Left forelimb (tissue), 1 donor: ENCODE results near the gene PIRT.

ENCODE experiments used
- DNase-seq: peaks from one replicate; pipeline ENCODE4 v3.0.0-alpha.2; 2018; ENCODE audit warnings: low spot score

The PIRT gene

DNA sequence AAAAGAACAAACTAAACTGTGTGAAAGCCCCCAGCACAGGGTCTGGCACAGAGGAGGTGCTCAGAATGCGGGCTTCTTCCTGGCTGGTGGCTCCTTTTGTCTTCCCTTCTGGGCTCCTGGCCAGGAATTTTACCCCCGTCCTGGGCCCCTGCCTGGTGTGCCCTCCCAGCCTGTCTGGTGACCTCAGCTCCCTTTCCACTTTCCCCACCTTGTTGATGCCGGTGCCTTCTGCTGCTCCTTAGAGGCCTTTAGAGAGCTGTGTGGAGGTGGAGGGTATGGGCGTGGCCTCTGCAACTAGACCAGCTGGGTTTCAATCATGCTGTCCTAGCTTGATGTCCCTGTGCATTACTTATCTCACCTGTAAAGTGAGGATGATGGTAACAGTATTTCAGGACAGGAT lies 16.8 kb downstream of the PIRT start:
- no peak for DNase-seq

DNA sequence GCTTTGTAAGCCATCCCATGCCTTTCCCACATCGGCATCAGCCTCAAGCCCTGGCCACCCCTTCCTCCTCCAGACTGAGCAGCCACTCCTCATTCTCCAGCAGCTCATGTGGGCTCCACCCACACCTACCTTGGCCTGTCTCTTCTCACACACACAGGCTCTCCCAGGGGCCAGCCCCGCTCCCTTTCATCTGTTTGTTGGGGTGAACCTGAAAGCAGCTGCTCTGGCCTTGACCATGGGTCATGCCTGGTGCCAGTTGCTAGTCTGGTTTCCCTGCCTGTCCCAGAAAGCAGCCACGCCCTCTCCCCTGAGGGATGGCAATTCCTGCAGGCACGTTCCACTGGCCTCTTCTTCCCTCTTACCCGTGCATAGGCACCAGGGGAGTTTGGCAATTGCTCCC lies 22.6 kb downstream of the PIRT start:
- no peak for DNase-seq

DNA sequence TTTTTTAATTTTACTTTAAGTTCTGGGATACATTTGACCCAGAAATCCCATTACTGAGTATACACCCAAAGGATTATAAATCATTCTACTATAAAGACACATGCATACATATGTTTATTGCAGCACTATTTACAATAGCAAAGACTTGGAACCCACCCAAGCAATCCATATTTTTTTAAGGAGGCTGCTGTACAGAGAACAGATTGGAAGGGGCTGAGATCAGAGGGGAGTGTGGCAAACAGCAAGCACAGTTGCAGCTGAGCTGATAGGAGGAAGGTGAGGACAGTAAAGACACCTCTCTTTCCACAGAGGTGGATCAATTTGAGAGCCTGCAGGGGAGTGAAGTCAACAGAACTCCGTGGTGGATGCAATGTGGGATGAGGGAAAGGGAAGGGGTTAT lies 23.8 kb downstream of the PIRT start:
- no peak for DNase-seq

DNA sequence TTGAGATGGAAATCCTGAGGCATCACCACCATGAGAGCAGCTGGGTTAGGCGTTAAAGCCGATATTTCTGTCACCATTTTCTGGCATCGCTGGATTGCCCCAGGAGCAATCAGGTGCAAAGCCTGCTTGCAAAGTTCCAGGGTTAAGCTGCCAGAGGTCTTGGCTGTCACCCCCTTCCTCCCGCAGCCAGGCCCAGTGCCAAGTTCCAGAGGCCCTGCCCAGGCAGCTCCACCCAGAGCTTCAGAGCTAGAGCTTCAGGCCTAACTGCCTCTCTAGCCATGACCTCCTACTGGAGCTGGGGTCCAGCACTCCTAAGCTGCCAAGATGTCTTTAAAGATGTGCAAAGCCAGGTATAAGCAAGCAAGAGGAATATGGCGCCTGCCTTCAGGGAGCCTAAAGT lies 25.2 kb downstream of the PIRT start:
- no peak for DNase-seq

DNA sequence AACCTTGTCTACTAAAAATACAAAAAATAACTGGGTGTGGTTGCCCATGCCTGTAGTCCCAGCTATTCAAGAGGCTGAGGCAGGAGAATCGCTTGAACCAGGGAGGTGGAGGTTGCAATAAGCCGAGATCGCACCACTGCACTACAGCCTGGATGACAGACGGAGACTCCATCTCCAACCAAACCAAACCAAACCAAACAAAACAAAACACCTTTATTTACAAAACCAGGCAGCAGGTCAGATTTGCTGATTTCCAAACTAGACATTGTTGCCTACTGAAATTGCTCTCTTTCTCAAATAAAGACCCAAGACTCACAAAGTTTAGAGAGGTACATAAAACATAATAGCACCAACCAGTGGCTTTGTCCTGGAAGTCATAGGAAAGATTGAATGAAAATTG lies 28.3 kb downstream of the PIRT start:
- DNase-seq = no peak

DNA sequence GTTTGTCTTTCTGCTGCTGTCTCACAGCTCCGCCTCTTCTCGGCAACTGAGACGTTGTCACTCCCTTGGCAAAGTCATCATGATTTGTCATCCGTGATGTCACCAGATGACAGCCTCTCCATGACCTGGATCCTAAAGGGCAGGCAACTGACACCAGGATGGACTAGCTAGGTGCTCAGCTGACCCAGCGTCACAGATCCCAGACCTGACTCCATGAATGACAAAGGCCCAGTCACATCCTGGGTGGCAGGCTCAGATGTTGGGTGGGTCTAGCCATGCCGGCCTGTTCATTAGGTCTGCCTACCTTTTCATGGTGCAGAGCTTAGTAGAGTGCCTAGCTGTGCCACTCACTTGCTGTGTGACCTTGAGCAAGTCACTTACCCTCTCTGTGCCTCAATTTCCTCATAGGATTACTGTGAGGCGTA lies 30.2 kb downstream of the PIRT start:
- no peak for DNase-seq

DNA sequence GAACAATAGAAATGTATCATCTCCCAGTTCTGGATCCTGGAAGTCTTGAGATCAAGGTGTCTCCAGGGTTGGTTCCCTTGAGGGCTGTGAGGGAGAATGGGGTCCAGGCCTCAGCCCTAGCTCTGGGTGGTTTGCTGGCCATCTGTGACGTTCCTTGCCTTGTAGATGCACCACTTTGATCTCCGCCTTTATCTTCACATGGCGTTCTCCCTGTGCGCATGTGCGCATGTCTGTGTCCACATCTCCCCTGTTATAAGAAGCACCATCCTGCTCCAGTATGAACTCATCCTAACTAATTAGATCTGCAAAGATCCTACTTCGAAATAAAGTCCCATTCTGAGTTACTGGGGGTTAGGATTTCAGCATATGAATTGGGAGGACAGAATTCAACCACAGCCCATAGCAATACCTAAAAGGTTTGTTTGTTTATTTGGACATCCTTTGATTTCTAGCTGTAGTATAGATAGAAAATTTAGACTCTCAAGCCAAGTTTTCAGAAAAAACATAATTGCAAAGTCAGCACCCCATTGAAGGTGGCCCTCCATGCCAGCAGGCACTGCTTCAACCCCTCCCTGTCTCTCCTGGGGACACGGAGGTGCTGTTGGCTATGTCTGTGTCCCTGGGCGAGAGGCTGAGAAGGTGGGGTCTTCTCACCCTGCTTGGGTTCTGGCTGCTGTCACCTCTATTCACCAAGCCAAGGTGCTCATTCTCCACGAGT lies 31.2 kb downstream of the PIRT start:
- DNase-seq = no peak

DNA sequence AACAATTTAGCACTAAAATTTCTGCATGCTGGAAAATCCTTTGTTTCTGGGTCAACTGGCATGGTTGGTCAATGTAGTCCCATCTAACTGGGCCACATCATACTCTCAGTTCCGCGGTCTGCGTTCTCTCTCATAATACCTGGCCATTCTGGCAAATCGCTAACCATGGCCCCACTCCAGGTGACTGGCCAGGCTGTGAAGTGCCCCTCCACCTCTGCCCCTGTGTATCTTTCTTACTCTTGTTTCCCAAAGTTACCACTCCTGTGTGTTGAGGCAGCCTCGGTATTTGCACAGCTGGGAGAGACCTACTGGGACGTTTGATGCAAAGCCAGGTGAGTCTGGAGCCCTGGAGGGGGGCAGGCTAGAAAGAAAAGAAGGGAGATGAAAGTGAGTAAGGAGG lies 32.0 kb downstream of the PIRT start:
- DNase-seq = no peak

DNA sequence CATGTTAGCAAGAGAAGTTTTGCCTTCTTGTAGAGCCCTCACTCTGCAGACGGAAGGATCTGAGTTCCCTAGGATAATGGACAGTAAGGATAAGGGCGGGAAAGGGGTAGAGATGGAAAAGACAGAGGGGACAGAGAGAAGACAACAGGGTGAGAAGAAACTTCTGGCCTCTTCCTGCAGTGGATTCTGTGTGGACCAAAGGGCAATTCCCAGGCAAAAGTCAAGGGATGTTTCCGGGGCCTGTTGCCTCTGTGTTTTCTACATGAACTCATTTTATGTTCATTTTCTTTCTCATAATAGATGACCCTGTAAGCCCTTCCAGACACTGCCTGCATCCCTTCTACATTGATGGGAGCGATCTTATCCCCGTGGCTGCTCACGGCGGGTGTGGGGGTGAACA lies 33.3 kb downstream of the PIRT start:
- no peak for DNase-seq

DNA sequence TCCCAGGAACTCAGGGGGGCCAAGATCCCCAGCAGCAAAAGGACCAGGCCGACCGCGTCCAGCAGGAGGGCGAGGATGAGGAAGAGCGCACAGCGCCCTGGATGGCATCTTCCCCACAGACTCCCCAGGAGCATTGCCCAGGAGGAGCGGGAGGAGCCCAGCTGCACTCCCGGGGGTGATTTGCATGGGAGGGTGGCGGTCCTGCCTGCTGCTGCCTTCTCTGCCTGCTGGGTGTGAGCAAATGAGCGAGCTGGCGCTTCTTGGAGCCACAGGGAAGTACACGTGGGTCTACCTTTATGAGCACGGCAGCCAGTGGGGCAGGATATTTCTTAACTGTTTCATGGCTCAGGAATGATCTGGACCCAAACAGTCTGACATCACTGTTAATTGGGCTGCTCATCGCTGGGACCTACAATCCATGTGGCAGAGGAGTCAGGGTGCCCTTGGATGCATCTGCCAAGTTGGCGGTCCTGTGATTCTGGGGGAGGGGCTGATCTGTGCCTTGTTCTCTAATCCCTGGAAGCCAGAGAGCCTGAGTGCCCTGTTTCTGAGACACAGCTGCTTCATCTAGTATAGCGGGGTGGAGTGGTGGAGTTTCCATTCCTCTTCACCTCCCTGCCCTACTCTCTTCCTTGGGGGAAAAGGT lies 33.9 kb downstream of the PIRT start, which contains the start of gene TMEM238L:
TSS of gene TMEM238L (minus strand) at position 270 of the 646 bp plus-strand sequence. CDS start at position 134, 136 bp downstream.
- DNase-seq = peak; percentile 51

DNA sequence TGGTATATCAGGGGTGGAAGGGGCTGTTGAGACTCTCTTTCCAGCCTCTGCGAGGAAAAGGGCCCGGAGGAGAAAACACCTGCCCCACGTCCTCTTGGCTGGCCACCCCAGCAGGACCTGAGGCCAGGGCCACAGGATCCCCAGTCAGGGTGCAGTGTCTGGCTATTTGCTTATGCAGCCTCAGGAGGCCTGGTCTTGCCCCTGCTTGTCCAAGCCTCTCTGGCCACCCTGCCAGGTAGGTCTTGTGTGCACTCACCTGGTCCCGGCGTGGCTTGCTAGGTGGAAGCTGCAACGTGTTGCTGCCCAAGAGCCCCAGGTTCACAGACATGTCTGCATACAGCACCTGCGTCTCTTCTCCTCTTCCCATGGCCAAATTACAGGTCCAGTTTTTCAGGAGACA lies 34.5 kb downstream of the PIRT start:
- DNase-seq = no peak

DNA sequence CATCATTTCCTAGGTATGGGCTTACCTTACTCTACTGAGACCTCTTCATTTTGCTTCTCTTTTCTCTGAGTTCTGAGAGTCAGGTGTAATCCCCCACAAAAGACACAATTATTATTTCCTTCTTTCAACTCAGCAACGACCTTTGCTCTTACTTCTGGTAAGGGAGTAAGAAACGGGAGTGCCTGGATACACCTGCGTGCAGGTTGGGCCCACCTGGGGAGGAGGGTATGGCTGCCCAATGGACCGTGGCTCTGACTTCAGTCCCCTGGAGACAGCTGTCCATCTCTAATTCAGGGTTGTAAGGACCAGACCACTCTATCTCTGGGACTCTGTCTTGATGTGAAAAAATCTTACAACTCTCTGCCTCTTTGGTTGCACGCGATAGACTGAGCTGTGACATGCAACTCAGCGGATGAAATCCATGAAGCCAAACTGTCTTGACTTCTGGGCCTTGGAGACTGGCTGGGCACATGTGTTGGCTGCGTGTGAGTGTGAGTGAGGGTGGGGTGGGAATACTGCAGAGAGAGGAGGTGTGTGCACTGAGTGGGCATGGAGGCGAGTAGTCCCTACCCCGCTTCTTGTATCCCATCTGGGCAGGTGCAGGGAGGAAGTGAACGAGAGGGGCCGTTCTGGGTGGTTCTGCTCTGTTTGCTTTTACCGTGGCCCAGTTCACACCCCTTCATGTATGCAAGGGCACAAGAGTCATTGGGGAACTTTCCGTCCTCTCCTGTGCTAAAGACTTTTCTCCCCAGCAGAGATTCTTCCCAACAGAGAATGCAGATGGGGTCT lies 35.2 kb downstream of the PIRT start:
- peak; percentile 58 for DNase-seq

DNA sequence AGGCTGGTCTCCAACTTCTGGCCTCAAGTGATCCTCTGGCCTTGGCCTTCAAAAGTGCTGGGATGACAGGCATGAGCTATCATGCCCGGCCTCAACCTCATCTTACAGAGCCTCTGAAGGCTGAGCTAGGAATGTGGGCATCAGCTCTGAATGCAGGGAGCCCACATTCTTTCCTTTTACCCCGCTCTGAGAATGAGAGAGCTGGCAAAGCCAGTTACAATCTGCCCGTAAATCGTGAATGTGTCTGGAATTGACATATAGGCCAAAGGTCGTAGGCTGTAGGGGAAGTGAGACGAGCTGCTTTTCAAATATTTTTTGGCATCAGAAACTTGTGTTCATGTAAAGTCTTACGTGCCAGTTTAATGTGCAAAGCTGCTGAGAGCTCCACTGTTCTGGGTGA lies 38.5 kb downstream of the PIRT start:
- DNase-seq = peak; percentile 20

DNA sequence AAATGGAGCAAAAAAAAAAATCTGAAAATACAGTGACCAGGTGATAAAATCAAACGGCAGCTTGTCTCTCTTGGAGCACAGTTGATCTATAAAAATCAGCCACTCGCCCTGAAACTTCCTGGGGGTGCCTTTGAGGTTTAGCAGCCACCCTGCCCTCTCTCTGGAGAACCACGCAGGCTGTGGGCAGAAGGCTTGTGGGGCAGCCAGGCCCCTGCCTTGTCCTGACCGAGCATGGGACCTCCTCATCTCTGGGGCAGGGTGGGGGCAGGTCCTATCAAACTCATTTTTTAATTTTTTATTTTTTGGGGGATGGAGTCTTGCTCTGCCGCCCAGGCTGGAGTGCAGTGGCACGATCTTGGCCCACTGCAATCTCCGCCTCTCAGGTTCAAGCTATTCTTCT lies 39.0 kb downstream of the PIRT start:
- peak; percentile 23 for DNase-seq

DNA sequence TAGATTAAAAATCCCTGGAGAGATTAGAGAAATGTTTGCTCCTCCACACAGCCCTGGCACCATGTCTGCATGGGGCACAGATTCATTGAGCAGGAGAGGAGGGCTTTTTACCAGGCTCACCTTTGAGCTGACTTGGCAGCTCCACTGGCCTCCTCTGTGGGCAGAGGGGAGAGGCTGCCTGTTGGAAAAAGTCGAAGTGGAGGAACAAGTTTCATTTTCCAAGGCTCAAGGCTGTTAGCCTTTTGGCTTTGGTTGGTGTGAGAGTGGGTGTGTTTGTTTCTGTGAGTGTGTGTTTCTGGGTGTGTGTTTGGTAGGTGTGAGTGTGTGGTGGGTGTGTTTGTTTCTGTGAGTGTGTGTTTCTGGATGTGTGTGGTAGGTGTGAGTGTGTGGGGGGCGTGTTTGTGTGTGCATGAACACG lies 39.5 kb downstream of the PIRT start:
- DNase-seq = peak; percentile 56

DNA sequence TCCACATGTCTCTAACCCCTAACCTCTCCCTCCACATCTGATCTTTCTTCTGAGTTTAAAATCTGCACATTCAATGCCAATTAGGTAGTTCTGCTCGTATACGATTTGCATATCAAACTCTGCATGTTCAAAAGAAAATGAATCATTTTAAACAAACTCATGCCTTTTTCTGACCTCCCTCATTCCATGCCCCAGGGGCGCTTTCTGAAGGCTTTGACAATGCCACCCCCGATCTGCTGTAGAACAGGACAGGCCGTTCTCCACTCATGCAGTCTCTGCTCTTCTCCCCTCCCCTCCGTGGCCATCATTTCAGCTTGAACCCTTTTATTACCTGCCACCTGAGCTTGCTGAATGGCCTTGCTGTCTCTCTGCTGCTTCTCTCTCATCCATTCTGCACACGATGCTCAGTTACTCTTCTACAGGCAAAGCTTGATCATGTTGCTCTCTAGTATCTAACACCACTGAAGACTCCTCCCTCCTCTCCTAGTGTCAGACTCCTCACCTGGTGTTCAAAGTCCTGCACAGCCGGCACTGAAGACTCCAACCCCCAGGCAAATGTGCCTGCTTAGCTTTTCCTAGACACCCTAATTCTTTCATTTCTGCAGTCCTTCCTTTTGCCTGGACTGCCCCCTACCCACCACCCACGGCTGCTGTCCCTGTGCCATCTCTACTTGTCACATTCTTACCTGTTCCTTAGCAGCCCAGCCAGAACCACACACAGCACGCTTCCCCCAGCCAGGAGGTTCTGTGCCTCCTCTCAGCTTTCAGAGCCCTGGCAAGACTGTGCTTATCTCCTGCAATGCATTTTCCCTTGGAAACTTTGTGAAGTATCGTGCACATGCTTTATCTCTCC lies 40.2 kb downstream of the PIRT start:
- peak; percentile 12 for DNase-seq

DNA sequence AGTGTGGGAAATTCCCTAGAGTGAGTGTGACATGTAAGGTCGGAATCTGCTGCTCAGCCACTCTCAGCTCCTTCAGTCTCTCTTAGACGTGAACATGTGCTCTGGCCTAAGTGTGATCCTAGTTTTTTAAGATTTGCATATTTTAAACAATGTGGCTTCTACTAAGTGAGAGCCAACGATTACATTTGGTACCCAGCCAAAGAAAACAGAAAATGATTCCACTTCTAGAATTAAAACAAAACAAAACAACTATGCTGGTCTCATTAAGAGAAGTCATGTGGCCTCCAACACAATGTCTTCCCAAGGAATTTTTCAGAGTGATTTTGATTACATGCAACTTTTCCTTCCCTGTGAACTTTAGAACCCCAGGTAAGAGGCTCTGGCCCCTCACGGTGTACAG lies 44.1 kb downstream of the PIRT start:
- DNase-seq = no peak

DNA sequence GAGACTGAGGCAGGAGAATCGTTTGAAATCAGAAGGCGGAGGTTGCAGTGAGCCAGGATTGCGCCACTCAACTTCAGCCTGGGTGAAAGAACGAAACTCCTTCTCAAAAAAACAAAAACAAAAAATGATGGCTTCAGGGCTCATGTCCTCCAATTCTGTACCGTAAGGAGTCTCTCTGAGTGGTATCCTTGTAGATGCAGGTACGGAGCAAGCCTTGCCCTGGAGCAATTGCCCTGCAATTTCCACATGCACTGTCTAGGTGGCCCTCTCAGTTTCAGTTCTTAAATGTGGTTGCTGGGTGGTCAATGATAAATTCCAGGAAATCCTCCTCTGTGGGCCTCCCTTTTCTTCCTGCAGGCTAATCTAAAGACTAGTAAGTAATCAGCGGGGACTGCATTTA lies 44.6 kb downstream of the PIRT start:
- DNase-seq = no peak

DNA sequence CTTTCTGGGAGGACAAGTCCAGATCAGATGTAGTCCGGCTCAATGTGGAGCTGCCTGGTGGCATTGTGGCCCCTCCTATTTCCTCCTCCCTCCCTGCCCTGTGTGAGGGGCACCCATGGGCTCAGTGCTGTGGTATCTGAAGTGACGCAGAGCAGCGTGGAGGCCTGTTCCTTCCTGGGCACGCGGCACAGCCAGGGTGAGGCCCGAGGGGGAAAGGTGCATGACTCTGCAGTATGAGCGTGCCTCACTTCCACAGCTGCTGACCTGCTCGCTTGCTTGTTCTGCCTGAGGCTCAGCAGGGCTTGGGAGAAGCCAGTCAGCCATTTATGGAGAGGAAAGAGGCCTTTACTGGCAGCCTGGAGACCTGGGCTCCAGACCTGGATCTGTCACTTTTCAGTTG lies 45.7 kb downstream of the PIRT start:
- no peak for DNase-seq

DNA sequence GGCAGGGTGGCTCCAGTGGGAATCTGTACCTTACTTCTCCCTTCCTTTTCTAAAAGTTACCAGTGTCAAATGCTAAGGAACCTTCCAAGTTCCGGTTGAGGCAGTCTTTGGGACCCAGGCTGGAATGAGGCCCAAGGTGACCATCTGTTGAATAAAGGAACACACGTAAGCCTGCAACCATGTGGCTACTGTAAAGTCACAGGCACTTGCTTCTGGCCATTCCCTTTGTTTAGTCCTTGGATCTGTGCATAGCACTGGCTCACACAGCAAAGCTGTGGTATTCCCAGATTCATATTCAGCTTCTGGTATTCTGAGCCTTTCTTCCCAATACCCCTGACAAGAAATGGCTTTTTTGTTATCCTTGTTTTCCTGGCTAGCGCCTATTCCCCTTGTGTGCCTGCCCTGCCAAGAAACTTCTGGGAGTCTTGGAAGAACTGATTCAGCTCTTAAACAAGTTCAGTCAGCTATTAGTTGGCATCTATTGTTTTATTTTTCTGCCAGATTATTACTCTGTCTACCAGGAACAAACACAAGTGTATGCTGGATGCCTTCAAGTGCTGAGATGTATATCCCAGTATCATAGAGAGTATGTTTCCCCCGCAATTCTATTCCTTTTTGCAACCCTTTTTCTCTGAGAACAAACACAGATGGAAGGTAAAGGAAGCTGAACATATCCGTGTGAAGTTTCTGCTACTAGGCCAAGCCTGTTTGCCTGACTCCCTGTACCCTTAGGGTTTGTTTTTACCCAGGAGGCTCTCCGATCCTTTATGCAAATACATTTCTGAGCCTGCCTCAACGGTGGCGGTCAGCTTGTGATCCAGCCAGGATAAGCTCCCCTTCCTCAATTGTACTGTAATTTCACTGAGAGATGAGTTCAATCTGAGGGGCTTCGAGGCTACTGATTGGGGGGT lies 47.1 kb downstream of the PIRT start:
- DNase-seq = no peak

DNA sequence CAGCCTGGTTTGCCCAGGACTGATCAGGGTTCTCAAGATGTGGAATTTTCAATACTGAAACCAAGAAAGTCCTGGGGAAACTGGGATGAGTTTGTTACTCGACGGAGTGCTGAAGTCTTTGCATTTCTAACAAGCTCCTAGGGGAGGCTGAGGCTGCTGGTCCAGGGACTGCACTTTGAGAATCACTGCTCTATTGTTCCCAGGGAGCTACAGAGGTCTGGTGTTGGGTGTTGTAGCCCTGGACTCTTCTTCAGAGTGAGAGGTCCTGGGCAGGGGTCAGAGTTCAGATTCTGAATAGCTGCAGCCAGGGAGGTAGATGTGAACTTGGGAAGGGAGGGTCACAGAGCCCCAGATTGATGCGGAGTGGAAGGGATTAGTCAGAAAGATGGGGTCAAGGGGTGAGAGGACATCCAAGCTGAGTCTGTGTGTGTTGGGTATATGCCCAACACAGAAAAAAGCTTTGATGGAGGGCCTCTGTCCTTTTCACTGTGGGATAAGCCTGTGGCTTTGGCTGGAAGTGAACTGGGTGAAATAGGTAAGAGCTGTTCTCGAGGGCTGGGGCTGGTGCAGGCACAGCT lies 48.1 kb downstream of the PIRT start:
- DNase-seq = no peak
